ENCODE data around the gene FRMD4A. TPM values are rescaled to one million over a fixed set of nuclear protein-coding genes. Genes with fewer than 3 reads are reported as not detected.
A peak's percentile ranks its signal among the peaks of the same experiment; 100 is the strongest.

Gene FRMD4A
- total RNA-seq, 2 experiments from 2014 or later, result 0.17 TPM; not detected in 1

DNA sequence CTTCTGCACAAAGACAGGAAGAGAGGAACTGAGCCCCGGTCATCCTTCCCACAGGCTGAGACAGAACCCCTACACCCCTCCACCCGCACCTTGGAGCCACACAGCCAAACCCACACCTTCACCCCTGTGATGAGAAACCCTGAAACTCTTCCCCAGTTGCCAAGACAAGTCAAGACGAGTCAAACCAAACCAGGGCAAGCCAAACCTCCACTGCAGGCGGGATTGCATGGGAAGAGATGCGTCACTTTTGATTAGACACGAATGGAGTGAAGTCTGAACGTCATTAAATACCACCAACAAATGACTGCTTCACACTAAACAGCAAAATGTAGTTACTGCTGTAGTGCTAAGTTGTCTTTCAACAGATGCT lies 670.2 kb downstream of the FRMD4A start:
- H3K79me2 ChIP-seq (ENCODE audit: insufficient read depth, low read depth, low read length), result no peaks in the 10 kb centered on the region
- H4K20me1 ChIP-seq (ENCODE audit: insufficient read depth, low read length), result no peaks in the 10 kb centered on the region
- H3K9me2 ChIP-seq (ENCODE audit: insufficient read depth, low read length), result no peaks in the 10 kb centered on the region
- H3K36me3 ChIP-seq (ENCODE audit: insufficient read depth, low read length), result no peaks in the 10 kb centered on the region
- no peak overlapping the region for H3K4me3 ChIP-seq (ENCODE audit: low read depth, low read length, poor library complexity, severe bottlenecking)
- H3K4me2 ChIP-seq (ENCODE audit: low read length), result no peak overlapping the region
- H3K27ac ChIP-seq (ENCODE audit: low read depth, low read length, poor library complexity, severe bottlenecking), result no peak overlapping the region
- no peaks in the 10 kb centered on the region for H3K9me3 ChIP-seq (ENCODE audit: low read length)
- TF ChIP-seq, protein P1, sequence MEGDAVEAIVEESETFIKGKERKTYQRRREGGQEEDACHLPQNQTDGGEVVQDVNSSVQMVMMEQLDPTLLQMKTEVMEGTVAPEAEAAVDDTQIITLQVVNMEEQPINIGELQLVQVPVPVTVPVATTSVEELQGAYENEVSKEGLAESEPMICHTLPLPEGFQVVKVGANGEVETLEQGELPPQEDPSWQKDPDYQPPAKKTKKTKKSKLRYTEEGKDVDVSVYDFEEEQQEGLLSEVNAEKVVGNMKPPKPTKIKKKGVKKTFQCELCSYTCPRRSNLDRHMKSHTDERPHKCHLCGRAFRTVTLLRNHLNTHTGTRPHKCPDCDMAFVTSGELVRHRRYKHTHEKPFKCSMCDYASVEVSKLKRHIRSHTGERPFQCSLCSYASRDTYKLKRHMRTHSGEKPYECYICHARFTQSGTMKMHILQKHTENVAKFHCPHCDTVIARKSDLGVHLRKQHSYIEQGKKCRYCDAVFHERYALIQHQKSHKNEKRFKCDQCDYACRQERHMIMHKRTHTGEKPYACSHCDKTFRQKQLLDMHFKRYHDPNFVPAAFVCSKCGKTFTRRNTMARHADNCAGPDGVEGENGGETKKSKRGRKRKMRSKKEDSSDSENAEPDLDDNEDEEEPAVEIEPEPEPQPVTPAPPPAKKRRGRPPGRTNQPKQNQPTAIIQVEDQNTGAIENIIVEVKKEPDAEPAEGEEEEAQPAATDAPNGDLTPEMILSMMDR (conservative IDR thresholded peaks at IDR 0.05; ENCODE audit: low read length), result no peak
- no peak for TF ChIP-seq EZH2phosphoT487 (IDR thresholded peaks at IDR 0.05; ENCODE audit: borderline replicate concordance, low read depth, low read length)
- DNase-seq (ENCODE audit: low spot score), result no peak
- intact Hi-C loops (cut with micrococcal nuclease; ENCODE audit: unreplicated experiment), result loop anchor here (1.0 kb wide), 1 partner anchor 118 kb away; no protein-coding TSS in a partner anchor
- BruUV-seq (replicated peaks), result no TSS peak
- POLR2A ChIA-PET, result no interaction called here
- CTCF ChIA-PET (ENCODE audit: unreplicated experiment), result no interaction called here
- no peak overlapping the region for H2AFZ ChIP-seq (ENCODE audit: low read length)
- no peaks in the 10 kb centered on the region for H3K4me1 ChIP-seq (ENCODE audit: insufficient read depth, low read length, poor library complexity, severe bottlenecking)

DNA sequence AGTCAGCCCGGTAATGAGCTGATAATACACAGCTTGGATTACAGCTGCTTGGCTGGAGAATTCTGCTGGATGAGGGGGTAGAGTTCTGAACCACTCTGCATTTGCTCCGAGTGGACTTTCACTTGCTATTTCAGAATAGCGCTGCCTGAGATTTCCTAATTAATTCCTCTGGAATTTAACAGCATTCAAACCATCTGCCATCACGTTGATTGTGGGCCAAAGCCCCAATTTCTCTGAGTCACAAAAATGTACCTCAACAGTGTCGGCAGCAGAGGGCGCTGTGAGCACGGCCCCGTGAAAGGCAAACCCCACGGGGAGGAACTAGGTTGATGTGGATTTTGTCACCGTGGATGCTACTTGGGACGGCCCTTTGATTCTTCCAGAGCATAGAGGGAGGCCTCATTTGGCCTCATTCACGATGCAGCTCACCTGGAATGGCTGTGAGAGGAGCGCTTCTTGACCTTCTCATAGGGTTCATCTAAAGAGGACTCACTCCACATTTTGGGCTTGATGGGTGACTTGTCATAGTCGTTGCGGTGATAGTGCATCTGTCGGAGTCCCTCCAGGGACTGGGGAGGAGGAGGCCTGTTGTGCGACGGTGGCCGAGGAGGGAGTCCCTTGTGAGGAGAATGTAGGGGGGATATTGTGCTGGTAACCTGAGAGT lies 670.7 kb downstream of the FRMD4A start:
- TF ChIP-seq EZH2phosphoT487 (IDR thresholded peaks at IDR 0.05; ENCODE audit: borderline replicate concordance, low read depth, low read length), result no peak
- TF ChIP-seq, protein P1 (conservative IDR thresholded peaks at IDR 0.05; ENCODE audit: low read length), result peak; percentile 95
- ChIA-PET POLR2A (interaction anchor here (0.6 to 0.7 kb wide), 2 partner anchors 408 to 640 kb away, joined by 4 to 7 read pairs; no protein-coding TSS in a partner anchor), CTCF (ENCODE audit: unreplicated experiment) (interaction anchor here (0.6 kb wide), 1 partner anchor 706 kb away, joined by 4 read pairs; no protein-coding TSS in a partner anchor)
- intact Hi-C loops (cut with micrococcal nuclease; ENCODE audit: unreplicated experiment), result loop anchor here (1.0 kb wide), 1 partner anchor 118 kb away; no protein-coding TSS in a partner anchor
- no peak overlapping the region for H2AFZ ChIP-seq (ENCODE audit: low read length)
- no peaks in the 10 kb centered on the region for H3K79me2 ChIP-seq (ENCODE audit: insufficient read depth, low read depth, low read length)
- no peaks in the 10 kb centered on the region for H3K9me2 ChIP-seq (ENCODE audit: insufficient read depth, low read length)
- H4K20me1 ChIP-seq (ENCODE audit: insufficient read depth, low read length), result no peaks in the 10 kb centered on the region
- no peak overlapping the region for H3K27ac ChIP-seq (ENCODE audit: low read depth, low read length, poor library complexity, severe bottlenecking)
- no peak overlapping the region for H3K4me3 ChIP-seq (ENCODE audit: low read depth, low read length, poor library complexity, severe bottlenecking)
- DNase-seq (ENCODE audit: low spot score), result peak; percentile 43
- H3K4me1 ChIP-seq (ENCODE audit: insufficient read depth, low read length, poor library complexity, severe bottlenecking), result no peaks in the 10 kb centered on the region
- H3K9me3 ChIP-seq (ENCODE audit: low read length), result no peaks in the 10 kb centered on the region
- H3K36me3 ChIP-seq (ENCODE audit: insufficient read depth, low read length), result no peaks in the 10 kb centered on the region
- BruUV-seq (replicated peaks), result no TSS peak
- no peak overlapping the region for H3K4me2 ChIP-seq (ENCODE audit: low read length)
